Esophagus muscularis mucosa (tissue), 3 donors: Measurements from ENCODE around the gene TCF23.

ENCODE experiments used
- CTCF ChIP-seq, 3 experiments: fragments of 200-600 bp in 2 of 3; fragments of 450-650 bp in 1 of 3; sonication (generic) in 2 of 3; IDR thresholded peaks; one replicate each; pipeline ENCODE4 v1.5.1; 2017 to 2019; ENCODE audit warnings: antibody characterized with exemption in 3 of 3, mild to moderate bottlenecking in 2 of 3, moderate library complexity in 1 of 3
- POLR2A ChIP-seq: fragments of 450-650 bp; IDR thresholded peaks from one replicate; pipeline ENCODE4 v1.6.1; 2017; ENCODE audit warnings: antibody characterized with exemption, moderate library complexity, mild to moderate bottlenecking, low read depth
- POLR2AphosphoS5 ChIP-seq, 2 donors: sonication (generic); formaldehyde crosslinking; IDR thresholded peaks; one replicate each; pipeline ENCODE4 v1.6.1; 2017; ENCODE audit warnings: antibody characterized with exemption in 2 of 2

DNA sequence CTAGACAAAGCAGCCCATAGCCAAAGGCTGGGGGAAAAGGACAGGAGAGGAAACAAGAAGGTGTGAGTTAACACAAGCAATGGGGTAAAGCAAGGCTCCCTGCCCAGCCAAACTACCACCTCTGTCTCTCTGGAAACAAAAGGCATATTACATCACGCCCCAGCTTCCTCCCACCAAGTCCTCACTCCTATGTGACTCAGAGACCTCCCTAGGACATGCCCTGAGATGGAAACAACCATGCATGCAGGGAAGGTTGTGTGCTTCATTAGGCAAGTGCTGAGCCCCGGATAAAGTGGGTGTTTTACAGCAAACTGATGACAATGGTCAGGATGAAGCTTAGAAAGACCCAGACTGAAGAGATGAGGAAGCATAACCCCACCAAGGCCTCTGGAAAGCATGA lies 54.0 kb downstream of the TCF23 start:
- no peak for TF ChIP-seq CTCF (IDR thresholded peaks at IDR 0.05)
- no peak for TF ChIP-seq POLR2A
- no peak for TF ChIP-seq POLR2AphosphoS5 (IDR thresholded peaks at IDR 0.05)
